Peyer's patch (tissue), 4 donors: ENCODE data around the gene FBXO21.

Source experiments
- POLR2A ChIP-seq, 2 donors: fragments of 450-650 bp; IDR thresholded peaks; one replicate each; pipeline ENCODE4 v1.5.1; 2017; ENCODE audit warnings: antibody characterized with exemption in 2 of 2, mild to moderate bottlenecking in 2 of 2, moderate library complexity in 2 of 2
- TF ChIP-seq, protein P1 (sequence below), 6 experiments: fragments of 450-650 bp in 4 of 6; fragments of 200-600 bp in 2 of 6; sonication (generic) in 1 of 6; IDR thresholded peaks; one replicate each; pipeline ENCODE4 v1.5.1; 2017 to 2019; ENCODE audit warnings: antibody characterized with exemption in 6 of 6, mild to moderate bottlenecking in 3 of 6, moderate library complexity in 1 of 6

DNA sequence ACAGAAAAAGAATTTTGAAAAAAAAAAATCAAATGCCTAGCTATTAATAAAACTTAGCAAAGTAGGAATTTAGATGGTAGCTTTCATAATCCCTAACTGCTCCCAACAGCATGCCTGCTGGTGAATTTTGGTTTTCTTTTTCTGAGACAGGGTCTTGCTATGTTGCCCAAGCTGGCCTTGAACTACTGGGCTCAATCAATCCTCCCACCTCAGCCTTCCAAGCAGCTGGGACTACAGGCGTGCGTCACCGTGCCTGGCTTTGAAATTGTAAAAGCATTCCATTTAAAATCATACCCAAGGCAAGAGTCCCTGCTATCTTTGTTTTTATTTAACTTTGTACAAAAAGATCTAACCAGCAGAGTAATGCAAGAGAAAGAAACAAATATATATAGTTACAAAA is 20.7 kb downstream of the FBXO21 start:
- TF ChIP-seq, protein P1, sequence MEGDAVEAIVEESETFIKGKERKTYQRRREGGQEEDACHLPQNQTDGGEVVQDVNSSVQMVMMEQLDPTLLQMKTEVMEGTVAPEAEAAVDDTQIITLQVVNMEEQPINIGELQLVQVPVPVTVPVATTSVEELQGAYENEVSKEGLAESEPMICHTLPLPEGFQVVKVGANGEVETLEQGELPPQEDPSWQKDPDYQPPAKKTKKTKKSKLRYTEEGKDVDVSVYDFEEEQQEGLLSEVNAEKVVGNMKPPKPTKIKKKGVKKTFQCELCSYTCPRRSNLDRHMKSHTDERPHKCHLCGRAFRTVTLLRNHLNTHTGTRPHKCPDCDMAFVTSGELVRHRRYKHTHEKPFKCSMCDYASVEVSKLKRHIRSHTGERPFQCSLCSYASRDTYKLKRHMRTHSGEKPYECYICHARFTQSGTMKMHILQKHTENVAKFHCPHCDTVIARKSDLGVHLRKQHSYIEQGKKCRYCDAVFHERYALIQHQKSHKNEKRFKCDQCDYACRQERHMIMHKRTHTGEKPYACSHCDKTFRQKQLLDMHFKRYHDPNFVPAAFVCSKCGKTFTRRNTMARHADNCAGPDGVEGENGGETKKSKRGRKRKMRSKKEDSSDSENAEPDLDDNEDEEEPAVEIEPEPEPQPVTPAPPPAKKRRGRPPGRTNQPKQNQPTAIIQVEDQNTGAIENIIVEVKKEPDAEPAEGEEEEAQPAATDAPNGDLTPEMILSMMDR (IDR thresholded peaks at IDR 0.05): no peak
- TF ChIP-seq POLR2A (IDR thresholded peaks at IDR 0.05): no peak
